Stomach (tissue), 4 donors: ENCODE data around the gene UBD.

Experiments used
- POLR2A ChIP-seq, 4 donors: fragments of 450-650 bp; IDR thresholded peaks; one replicate each; pipeline ENCODE4 v1.6.1; 2016; ENCODE audit warnings: antibody characterized with exemption in 4 of 4, control low read depth in 2 of 4, mild to moderate bottlenecking in 1 of 4, moderate library complexity in 1 of 4
- TF ChIP-seq, protein P1 (sequence below), 7 experiments: fragments of 450-650 bp in 4 of 7; fragments of 200-600 bp in 3 of 7; sonication (generic) in 3 of 7; IDR thresholded peaks; one replicate each; pipeline ENCODE4 v1.5.1; 2016 to 2019; ENCODE audit warnings: antibody characterized with exemption in 7 of 7, control low read depth in 2 of 7, mild to moderate bottlenecking in 1 of 7

DNA sequence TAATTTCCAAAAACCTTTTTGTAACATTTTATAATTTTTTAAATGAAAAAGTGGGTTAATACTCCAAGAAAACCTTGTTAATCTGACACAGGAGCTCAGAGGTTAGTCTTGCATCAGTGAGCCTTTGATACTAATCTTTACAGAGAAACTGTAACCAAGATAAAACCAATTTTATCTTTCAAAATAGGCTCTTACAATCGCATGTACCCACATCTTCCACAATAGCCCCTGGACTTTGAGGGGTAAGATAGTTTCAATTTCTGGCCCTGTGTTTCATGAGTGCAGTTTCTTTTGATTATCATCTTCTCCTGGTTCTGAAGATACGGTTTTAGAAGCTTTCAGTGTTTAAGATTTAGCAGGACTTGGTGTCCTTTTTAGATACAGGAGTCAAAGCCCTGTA is 37.3 kb downstream of the UBD start:
- TF ChIP-seq, protein P1, sequence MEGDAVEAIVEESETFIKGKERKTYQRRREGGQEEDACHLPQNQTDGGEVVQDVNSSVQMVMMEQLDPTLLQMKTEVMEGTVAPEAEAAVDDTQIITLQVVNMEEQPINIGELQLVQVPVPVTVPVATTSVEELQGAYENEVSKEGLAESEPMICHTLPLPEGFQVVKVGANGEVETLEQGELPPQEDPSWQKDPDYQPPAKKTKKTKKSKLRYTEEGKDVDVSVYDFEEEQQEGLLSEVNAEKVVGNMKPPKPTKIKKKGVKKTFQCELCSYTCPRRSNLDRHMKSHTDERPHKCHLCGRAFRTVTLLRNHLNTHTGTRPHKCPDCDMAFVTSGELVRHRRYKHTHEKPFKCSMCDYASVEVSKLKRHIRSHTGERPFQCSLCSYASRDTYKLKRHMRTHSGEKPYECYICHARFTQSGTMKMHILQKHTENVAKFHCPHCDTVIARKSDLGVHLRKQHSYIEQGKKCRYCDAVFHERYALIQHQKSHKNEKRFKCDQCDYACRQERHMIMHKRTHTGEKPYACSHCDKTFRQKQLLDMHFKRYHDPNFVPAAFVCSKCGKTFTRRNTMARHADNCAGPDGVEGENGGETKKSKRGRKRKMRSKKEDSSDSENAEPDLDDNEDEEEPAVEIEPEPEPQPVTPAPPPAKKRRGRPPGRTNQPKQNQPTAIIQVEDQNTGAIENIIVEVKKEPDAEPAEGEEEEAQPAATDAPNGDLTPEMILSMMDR (IDR thresholded peaks at IDR 0.05) = no peak
- TF ChIP-seq POLR2A (IDR thresholded peaks at IDR 0.05) = no peak
